ENCODE data around the gene ZC3H13.

- TF ChIP-seq CTCF (conservative IDR thresholded peaks at IDR 0.05; ENCODE audit: low read depth, low read length) (no peak), EZH2 (IDR thresholded peaks at IDR 0.05; ENCODE audit: low read length, unreplicated experiment) (no peak)
Measured at GRCh38 chr13:46101484-46102254, 49.1 kb upstream of the ZC3H13 start.
